Stomach (tissue), 4 donors: ENCODE data around the gene CFAP20DC.

ENCODE experiments used
- CTCF ChIP-seq, 7 experiments: fragments of 450-650 bp in 4 of 7; fragments of 200-600 bp in 3 of 7; sonication (generic) in 3 of 7; IDR thresholded peaks; one replicate each; pipeline ENCODE4 v1.5.1; 2016 to 2019; ENCODE audit warnings: antibody characterized with exemption in 7 of 7, control low read depth in 2 of 7, mild to moderate bottlenecking in 1 of 7
- EP300 ChIP-seq: sonication (generic); formaldehyde crosslinking; IDR thresholded peaks from one replicate; pipeline ENCODE4 v1.6.1; 2017; ENCODE audit warnings: antibody characterized with exemption
- POLR2AphosphoS5 ChIP-seq, 3 donors: sonication (generic); formaldehyde crosslinking; IDR thresholded peaks; one replicate each; pipeline ENCODE4 v1.6.1; 2016; ENCODE audit warnings: antibody characterized with exemption in 3 of 3

GRCh38 chr3:58857402-58857801 lies 192.4 kb downstream of the CFAP20DC start:
- TF ChIP-seq POLR2AphosphoS5 (IDR thresholded peaks at IDR 0.05) (no peak), CTCF (IDR thresholded peaks at IDR 0.05) (no peak), EP300 (no peak)
